ENCODE results near the gene MAP3K7. TPM values are rescaled to one million over a fixed set of nuclear protein-coding genes. Genes with fewer than 3 reads are reported as not detected.

MAP3K7 gene
- total RNA-seq, 4 donors from 2014 or later = 18.4 to 44.9 (median 26.3) TPM

DNA sequence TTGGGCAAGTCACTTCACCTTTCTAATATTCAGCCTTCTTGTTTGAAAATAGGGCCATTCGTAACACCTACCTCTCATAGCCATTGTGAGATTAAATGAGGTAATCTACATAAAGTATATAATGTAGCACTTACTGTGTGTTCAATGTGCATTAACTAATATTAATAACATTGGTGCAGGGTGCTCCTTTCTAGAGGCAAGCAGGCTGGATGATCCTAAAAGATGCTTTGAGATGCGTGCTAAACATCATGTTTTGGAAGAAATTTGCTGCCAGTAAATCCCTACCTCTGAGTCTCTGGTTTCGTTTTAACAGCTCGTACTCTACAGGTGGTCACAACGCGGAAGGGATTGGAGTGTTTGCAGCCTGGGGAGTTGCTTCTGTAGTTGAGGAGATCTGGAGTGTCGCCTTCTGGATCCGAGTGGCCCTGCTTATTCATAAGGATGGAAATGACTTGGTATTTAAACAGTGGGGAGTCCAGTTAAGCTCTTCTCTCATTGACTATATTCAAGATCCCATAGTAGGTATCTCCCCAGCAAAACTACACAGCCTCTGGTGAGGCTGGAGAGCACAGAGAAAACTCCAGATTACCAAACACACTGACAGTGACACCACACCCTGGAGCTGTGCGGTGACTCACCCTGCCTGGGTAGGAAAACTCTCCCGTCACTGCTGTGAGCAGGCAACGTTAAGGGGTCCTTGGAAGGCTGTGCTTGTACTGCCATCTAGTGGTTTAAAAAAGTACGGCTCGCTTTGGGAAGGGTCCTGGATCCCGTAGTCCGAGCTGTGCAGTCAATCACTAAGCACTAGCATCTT lies 107.9 kb downstream of the MAP3K7 start:
- Histone ChIP-seq H3K27ac (peak overlapping the region; percentile 42), H3K9me3 (no peaks in the 10 kb centered on the region), H3K4me3 (no peak overlapping the region), H3K4me1 (peaks cover 8% of the 10 kb centered on the region), H3K27me3 (no peaks in the 10 kb centered on the region), H3K36me3 (no peaks in the 10 kb centered on the region)
- TF ChIP-seq POLR2A (IDR thresholded peaks at IDR 0.05) (no peak), POLR2AphosphoS5 (IDR thresholded peaks at IDR 0.05) (peak in 2 of 3 donors; percentile 74 to 79)
- TF ChIP-seq, protein P1, sequence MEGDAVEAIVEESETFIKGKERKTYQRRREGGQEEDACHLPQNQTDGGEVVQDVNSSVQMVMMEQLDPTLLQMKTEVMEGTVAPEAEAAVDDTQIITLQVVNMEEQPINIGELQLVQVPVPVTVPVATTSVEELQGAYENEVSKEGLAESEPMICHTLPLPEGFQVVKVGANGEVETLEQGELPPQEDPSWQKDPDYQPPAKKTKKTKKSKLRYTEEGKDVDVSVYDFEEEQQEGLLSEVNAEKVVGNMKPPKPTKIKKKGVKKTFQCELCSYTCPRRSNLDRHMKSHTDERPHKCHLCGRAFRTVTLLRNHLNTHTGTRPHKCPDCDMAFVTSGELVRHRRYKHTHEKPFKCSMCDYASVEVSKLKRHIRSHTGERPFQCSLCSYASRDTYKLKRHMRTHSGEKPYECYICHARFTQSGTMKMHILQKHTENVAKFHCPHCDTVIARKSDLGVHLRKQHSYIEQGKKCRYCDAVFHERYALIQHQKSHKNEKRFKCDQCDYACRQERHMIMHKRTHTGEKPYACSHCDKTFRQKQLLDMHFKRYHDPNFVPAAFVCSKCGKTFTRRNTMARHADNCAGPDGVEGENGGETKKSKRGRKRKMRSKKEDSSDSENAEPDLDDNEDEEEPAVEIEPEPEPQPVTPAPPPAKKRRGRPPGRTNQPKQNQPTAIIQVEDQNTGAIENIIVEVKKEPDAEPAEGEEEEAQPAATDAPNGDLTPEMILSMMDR (IDR thresholded peaks at IDR 0.05) = peak; percentile 83 to 93
- 30% methylated on average over 15 of the region's 15 CpGs for WGBS
- peak; percentile 92 to 93 for DNase-seq (ENCODE audit: low spot score in 2 of 2)

DNA sequence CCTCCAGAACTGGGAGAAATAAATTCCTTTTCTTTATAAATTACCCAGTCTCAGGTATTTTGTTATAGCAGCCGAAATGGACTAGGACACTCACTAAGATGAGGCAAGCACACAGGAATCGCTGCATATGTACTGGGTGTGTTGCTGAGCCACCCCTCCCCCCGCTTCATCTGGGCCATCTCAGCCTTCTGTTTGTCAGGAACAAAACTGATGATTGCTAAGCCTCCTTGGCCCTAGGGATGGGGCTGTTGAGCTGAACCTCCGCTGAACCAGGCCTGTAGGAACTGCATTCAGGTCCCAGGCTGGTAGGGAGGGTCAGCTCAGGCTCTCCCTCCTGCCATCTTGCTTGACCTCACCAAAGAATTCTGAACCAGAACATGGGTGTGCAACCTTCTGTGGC lies 108.6 kb downstream of the MAP3K7 start:
- 94% methylated on average over 4 of the region's 4 CpGs for WGBS
- Histone ChIP-seq H3K27me3 (no peaks in the 10 kb centered on the region), H3K4me1 (peaks cover 8% of the 10 kb centered on the region), H3K4me3 (no peak overlapping the region), H3K9me3 (no peaks in the 10 kb centered on the region), H3K27ac (no peak overlapping the region), H3K36me3 (no peaks in the 10 kb centered on the region)
- TF ChIP-seq, protein P1 (IDR thresholded peaks at IDR 0.05) = no peak
- no peak for TF ChIP-seq POLR2AphosphoS5 (IDR thresholded peaks at IDR 0.05)
- TF ChIP-seq EP300 (IDR thresholded peaks at IDR 0.05) = no peak
- TF ChIP-seq POLR2A (IDR thresholded peaks at IDR 0.05) = no peak
- no peak for DNase-seq (ENCODE audit: low spot score in 2 of 2)

DNA sequence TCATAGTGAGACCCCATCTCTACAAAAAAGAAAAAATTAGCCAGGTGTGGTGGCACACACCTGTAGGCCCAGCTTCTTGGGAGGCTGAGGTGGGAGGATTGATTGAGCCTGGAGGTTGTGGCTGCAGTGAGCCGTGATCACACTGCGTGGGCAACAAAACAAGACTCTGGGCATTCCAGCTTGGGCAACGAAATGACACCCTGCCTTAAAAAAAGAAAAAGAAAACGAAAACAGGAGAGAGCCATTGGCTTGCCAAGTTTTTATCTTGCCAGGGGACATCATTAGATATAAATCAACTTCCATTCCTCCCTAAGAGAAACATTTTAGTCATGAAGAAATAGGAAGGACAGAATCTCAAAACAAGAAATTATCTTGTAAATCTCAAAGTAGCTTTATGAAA lies 109.5 kb downstream of the MAP3K7 start:
- Histone ChIP-seq H3K4me3 (no peak overlapping the region), H3K4me1 (peaks cover 8% of the 10 kb centered on the region), H3K27ac (no peak overlapping the region), H3K27me3 (no peaks in the 10 kb centered on the region), H3K36me3 (no peaks in the 10 kb centered on the region), H3K9me3 (no peaks in the 10 kb centered on the region)
- no peak for DNase-seq (ENCODE audit: low spot score in 2 of 2)
- WGBS = 38% methylated on average over 4 of the region's 4 CpGs
- TF ChIP-seq POLR2A (IDR thresholded peaks at IDR 0.05) (no peak), EP300 (IDR thresholded peaks at IDR 0.05) (no peak), POLR2AphosphoS5 (IDR thresholded peaks at IDR 0.05) (no peak)
- TF ChIP-seq, protein P1 (IDR thresholded peaks at IDR 0.05) = no peak

DNA sequence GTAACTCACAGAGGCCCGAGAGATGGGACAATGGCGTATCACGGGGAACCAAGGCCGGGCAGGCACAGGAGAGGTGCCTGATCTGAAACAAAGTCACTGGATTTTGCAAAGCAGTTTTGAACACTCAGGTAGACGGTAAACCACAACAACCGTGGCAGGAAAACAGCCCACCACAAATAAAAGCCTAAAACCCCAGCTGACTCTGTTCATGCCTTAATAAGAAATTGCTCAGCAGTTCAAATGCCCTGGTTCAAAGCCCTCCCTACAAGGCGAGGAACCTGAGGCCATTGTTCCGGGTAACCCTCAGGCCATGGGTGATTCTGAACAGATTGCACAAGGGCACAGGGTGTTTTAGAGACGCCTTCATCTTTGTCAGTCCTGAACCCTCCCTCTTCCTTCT lies 114.2 kb downstream of the MAP3K7 start:
- no peak for DNase-seq (ENCODE audit: low spot score in 2 of 2)
- 87% methylated on average over 9 of the region's 9 CpGs for WGBS
- no peak for TF ChIP-seq EP300 (IDR thresholded peaks at IDR 0.05)
- TF ChIP-seq POLR2A (IDR thresholded peaks at IDR 0.05) = no peak
- TF ChIP-seq, protein P1 (IDR thresholded peaks at IDR 0.05) = no peak
- Histone ChIP-seq H3K27ac (no peak overlapping the region), H3K4me1 (peaks cover 24% of the 10 kb centered on the region), H3K9me3 (no peaks in the 10 kb centered on the region), H3K4me3 (no peak overlapping the region), H3K27me3 (no peaks in the 10 kb centered on the region), H3K36me3 (no peaks in the 10 kb centered on the region)

DNA sequence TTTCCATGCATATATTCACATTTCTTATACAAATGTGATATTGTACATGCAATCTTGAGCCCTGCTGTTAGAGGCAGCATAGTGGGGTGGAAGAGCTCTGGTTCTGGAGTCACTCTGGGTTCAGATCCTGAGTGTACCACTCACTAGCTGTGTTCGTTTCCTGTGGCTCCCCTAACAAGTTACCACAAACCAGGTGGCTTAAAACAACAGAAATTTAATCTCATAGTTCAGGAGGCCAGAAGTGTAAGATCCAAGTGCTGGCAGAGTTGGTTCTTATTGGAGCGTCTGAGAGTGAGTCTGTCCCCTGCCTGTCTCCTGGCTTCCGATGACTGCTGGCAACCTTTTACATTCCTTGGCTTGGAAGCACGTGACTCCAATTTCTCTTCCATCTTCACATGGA lies 115.6 kb downstream of the MAP3K7 start:
- H3K4me3 ChIP-seq = no peak overlapping the region
- no peaks in the 10 kb centered on the region for H3K27me3 ChIP-seq
- no peak for DNase-seq (ENCODE audit: low spot score in 2 of 2)
- WGBS = 52% methylated on average over 4 of the region's 4 CpGs
- H3K4me1 ChIP-seq = peaks cover 24% of the 10 kb centered on the region
- no peaks in the 10 kb centered on the region for H3K36me3 ChIP-seq
- H3K9me3 ChIP-seq = no peaks in the 10 kb centered on the region
- TF ChIP-seq EP300 (IDR thresholded peaks at IDR 0.05) (no peak), POLR2AphosphoS5 (IDR thresholded peaks at IDR 0.05) (no peak), POLR2A (IDR thresholded peaks at IDR 0.05) (no peak)
- TF ChIP-seq, protein P1 (IDR thresholded peaks at IDR 0.05) = no peak
- no peak overlapping the region for H3K27ac ChIP-seq

Data from suprapubic skin (tissue), 4 donors.